ENCODE results near the gene HMGCS2.

DNA sequence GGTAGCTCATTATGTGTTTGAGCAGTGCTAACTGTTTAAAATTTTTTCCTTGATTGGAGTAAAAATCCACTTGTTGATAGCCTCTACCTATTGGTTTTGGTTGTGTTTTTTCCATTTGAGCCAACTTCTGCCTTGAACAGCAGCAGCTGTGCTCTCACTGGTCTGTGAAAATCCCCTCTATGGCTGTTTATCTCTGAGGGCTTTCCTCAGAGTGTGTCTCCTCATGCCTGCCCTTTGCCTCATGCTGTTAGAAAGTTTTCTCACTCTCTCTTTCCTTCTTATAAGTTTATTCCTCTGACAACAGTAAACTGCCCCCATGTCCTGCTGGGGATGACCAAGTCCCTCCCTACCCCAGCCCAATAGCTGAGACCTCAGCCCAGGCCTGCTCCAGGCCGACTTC is 28.5 kb upstream of the HMGCS2 start:
- TF ChIP-seq POLR2A (IDR thresholded peaks at IDR 0.05; ENCODE audit: low read length) (no peak), POLR2AphosphoS2 (conservative IDR thresholded peaks at IDR 0.05; ENCODE audit: low read length) (no peak), BHLHE40 (IDR thresholded peaks at IDR 0.05; ENCODE audit: low read depth, low read length) (no peak), EP300 (IDR thresholded peaks at IDR 0.05) (no peak), MAZ (IDR thresholded peaks at IDR 0.05; ENCODE audit: borderline replicate concordance, low read depth, low read length) (no peak), HOXB13 (CRISPR knock-in tag; IDR thresholded peaks at IDR 0.05; ENCODE audit: low read depth) (no peak), NR3C1 (IDR thresholded peaks at IDR 0.05) (no peak), SREBF2 (IDR thresholded peaks at IDR 0.05) (no peak), SMC3 (IDR thresholded peaks at IDR 0.05) (no peak)
- TF ChIP-seq, protein P1, sequence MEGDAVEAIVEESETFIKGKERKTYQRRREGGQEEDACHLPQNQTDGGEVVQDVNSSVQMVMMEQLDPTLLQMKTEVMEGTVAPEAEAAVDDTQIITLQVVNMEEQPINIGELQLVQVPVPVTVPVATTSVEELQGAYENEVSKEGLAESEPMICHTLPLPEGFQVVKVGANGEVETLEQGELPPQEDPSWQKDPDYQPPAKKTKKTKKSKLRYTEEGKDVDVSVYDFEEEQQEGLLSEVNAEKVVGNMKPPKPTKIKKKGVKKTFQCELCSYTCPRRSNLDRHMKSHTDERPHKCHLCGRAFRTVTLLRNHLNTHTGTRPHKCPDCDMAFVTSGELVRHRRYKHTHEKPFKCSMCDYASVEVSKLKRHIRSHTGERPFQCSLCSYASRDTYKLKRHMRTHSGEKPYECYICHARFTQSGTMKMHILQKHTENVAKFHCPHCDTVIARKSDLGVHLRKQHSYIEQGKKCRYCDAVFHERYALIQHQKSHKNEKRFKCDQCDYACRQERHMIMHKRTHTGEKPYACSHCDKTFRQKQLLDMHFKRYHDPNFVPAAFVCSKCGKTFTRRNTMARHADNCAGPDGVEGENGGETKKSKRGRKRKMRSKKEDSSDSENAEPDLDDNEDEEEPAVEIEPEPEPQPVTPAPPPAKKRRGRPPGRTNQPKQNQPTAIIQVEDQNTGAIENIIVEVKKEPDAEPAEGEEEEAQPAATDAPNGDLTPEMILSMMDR (IDR thresholded peaks at IDR 0.05), result no peak
- TF ChIP-seq, protein P2, sequence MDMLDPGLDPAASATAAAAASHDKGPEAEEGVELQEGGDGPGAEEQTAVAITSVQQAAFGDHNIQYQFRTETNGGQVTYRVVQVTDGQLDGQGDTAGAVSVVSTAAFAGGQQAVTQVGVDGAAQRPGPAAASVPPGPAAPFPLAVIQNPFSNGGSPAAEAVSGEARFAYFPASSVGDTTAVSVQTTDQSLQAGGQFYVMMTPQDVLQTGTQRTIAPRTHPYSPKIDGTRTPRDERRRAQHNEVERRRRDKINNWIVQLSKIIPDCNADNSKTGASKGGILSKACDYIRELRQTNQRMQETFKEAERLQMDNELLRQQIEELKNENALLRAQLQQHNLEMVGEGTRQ (IDR thresholded peaks at IDR 0.05), result no peak

Data from A549 (cell line).